Heart right ventricle (tissue), 16 donors: ENCODE data around the gene YEATS4. TPM values are rescaled to one million over a fixed set of nuclear protein-coding genes. Genes with fewer than 3 reads are reported as not detected.
A peak's percentile ranks its signal among the peaks of the same experiment; 100 is the strongest.

Experiments
- ATAC-seq, 8 donors: fragments of 200-7000 bp; cut with Tn5 transposase; one replicate each; pipeline ENCODE4 v1.9.1; 2020; ENCODE audit warnings: mild to moderate bottlenecking in 8 of 8, moderate library complexity in 8 of 8, moderate number of reproducible peaks in 1 of 8
- DNase-seq, 2 donors: peaks; one replicate each; pipeline ENCODE4 v3.0.0-alpha.2; 2020
- H3K27ac ChIP-seq, 10 donors: fragments of 200-600 bp; sonication (generic) in 2 of 10; one replicate each; pipeline versions ENCODE4 v1.5.0 to v1.8.0; 2020 to 2022; ENCODE audit warnings: mild to moderate bottlenecking in 3 of 10
- H3K27me3 ChIP-seq, 7 donors: fragments of 200-600 bp; one replicate each; pipeline ENCODE4 v1.8.0; 2021 to 2022; ENCODE audit warnings: mild to moderate bottlenecking in 2 of 7
- H3K36me3 ChIP-seq, 9 donors: fragments of 200-600 bp; sonication (generic) in 1 of 9; one replicate each; pipeline versions ENCODE4 v1.5.0 to v1.8.0; 2020 to 2022; ENCODE audit warnings: mild to moderate bottlenecking in 2 of 9
- H3K4me1 ChIP-seq, 9 donors: fragments of 200-600 bp; sonication (generic) in 1 of 9; one replicate each; pipeline versions ENCODE4 v1.5.0 to v1.8.0; 2020 to 2022; ENCODE audit warnings: mild to moderate bottlenecking in 4 of 9
- H3K4me3 ChIP-seq, 10 donors: fragments of 200-600 bp; sonication (generic) in 2 of 10; one replicate each; pipeline versions ENCODE4 v1.5.0 to v1.8.0; 2020 to 2022; ENCODE audit warnings: mild to moderate bottlenecking in 7 of 10, moderate library complexity in 2 of 10
- H3K9me3 ChIP-seq, 11 donors: fragments of 200-600 bp in 10 of 11; sonication (generic) in 2 of 11; one replicate each; pipeline versions ENCODE4 v1.5.0 to v1.8.0; 2013 to 2022; ENCODE audit warnings: mild to moderate bottlenecking in 2 of 11, control low read depth in 1 of 11, moderate library complexity in 1 of 11
- WGBS, 2 donors: extraction: QIAGEN DNeasy Blood & Tissue Kit; methylation state at CpG; one replicate each; pipeline ENCODE4 v1.1.7; 2013; ENCODE audit warnings: inconsistent platforms in 1 of 2; 5-methylcytosine and 5-hydroxymethylcytosine counted together
- intact Hi-C, 10 donors: fragments of 100-400 bp; cut with DNase I; formaldehyde crosslinking; loops; one replicate each; pipeline versions ENCODE4 v1.11.1 to v1.14.2; 2022
- polyA plus RNA-seq, 2 donors: library from polyadenylated mRNA; stranded (reverse); fragments of 200-250 nt; gene quantifications; one replicate each; pipeline ENCODE4 v1.2.3, GENCODE V29; 2013
- total RNA-seq, 10 donors: library from RNA; stranded (reverse); fragmentation: NEBNext Ultra II Directional in 3 of 10; extraction: Animal tissue kit (Norgen Biotek cat#: 25700) in 3 of 10; gene quantifications; one replicate each; pipeline versions ENCODE4 v1.2.1 to v1.2.4, GENCODE V29; 2021 to 2023
- TF ChIP-seq, protein P1 (sequence below), 9 donors: fragments of 200-600 bp; sonication (generic) in 2 of 9; IDR thresholded peaks; one replicate each; pipeline versions ENCODE4 v1.5.0 to v1.8.0; 2021 to 2022; ENCODE audit warnings: antibody characterized with exemption in 9 of 9, mild to moderate bottlenecking in 5 of 9, moderate library complexity in 1 of 9
- donor health status: Arrhythmogenic right ventricular cardiomyopathy.
- donor health status: ischemic (EF 13 %, LVEDD 7.1; RV severe dilation, severe dysfunction).
- donor health status: healthy with polysubstance abuse.
- donor health status: DM: no; HTN: yes; CAD: no.
- donor health status: DM: no; HTN: no; CAD: no.
- donor health status: ischemic (EF 25% LVEDD 6.9; RV normal size, moderate dysfunction).
- donor health status: ischemic (EF 25% LVEDD 5.7; RV mildly dilated, moderate dysfunction).
- donor health status: healthy.
- donor health status: DM: yes; HTN: yes; CAD: no.
- donor health status: Ischemic cardiomyopathy.
- donor health status: ischemic (EF 35%, LVEDD 5.7; RV mildly dilated, moderate dysfunction).
- donor health status: nonischemic (EF 11% LVEDD 7.7; RV severe dilation, severe dysfunction).
- donor health status: DM: yes; HTN: yes; CAD: no.
- donor health status: PGD.
- donor health status: ischemic (EF 29% LVEDD 5.4; RV normal size, mild dysfunction).
- donor health status: nonischemic (EF 23%, LVEDD 6.1; RV moderate dilation, normal function).

The YEATS4 gene
- total and polyA plus RNA-seq, 12 donors = 2.8 to 13.1 (median 9.3) TPM

DNA sequence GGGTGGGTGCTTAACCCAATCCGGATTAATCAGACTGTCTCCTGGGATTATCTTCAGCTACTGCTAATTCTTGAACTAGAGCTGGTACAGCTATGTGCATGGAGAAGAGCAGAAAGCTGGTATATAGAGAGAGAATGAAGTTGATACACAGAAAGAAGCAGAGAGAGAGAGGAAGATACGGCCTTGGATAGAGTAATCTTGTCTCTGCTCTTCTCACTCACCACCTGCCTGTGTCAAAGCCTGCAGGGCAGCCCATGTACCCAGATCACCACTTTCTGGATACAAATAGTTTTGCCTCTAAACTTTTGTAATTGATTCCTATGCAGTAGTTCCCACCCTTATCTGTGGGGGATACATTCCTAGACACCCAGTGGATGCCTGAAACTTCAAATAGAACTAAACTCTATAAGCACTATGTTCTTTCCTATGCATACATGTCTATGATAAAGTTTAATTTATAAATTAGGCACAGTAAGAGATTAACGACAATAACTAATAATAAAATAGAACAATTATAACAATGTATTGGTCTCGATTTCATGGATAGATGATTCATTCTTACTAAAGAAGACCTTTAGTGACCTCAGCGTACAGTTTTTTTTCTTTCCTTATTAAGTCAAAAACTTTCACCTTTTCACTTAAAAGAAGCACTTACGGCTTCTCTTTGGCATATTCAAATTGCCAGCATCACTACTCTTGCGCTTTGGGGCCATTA lies 45.5 kb downstream of the YEATS4 start:
- Histone ChIP-seq H3K36me3 (no peaks in the 10 kb centered on the region), H3K4me3 (no peak overlapping the region), H3K4me1 (peaks cover 0 to 8% (median 0%) of the 10 kb centered on the region in 9 donors), H3K9me3 (no peaks in the 10 kb centered on the region), H3K27me3 (no peaks in the 10 kb centered on the region), H3K27ac (peak overlapping the region in 1 of 10 donors; percentile 48)
- DNase-seq (no peak), ATAC-seq (no peak)
- TF ChIP-seq, protein P1, sequence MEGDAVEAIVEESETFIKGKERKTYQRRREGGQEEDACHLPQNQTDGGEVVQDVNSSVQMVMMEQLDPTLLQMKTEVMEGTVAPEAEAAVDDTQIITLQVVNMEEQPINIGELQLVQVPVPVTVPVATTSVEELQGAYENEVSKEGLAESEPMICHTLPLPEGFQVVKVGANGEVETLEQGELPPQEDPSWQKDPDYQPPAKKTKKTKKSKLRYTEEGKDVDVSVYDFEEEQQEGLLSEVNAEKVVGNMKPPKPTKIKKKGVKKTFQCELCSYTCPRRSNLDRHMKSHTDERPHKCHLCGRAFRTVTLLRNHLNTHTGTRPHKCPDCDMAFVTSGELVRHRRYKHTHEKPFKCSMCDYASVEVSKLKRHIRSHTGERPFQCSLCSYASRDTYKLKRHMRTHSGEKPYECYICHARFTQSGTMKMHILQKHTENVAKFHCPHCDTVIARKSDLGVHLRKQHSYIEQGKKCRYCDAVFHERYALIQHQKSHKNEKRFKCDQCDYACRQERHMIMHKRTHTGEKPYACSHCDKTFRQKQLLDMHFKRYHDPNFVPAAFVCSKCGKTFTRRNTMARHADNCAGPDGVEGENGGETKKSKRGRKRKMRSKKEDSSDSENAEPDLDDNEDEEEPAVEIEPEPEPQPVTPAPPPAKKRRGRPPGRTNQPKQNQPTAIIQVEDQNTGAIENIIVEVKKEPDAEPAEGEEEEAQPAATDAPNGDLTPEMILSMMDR (IDR thresholded peaks at IDR 0.05) = no peak
- 84 to 88% methylated on average over 7 of the region's 7 CpGs for WGBS, 2 donors
- intact Hi-C loops = no loop called here

DNA sequence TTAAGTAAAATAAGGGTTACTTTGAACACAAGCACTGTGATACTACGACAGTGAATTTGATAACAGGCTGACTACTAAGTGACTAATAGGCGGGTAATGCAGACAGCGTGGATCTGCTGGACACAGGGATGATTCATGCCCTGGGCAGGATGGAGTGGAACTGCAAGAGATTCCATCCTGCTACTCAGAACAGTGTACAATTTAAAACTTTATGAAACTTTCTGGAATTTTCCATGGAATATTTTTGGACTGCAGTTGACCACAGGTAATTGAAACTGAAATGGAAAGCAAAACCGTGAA lies 46.0 kb downstream of the YEATS4 start:
- Histone ChIP-seq H3K4me1 (peaks cover 0 to 8% (median 0%) of the 10 kb centered on the region in 9 donors), H3K36me3 (no peaks in the 10 kb centered on the region), H3K27ac (peak overlapping the region in 1 of 10 donors; percentile 48), H3K9me3 (no peaks in the 10 kb centered on the region), H3K27me3 (no peaks in the 10 kb centered on the region), H3K4me3 (no peak overlapping the region)
- TF ChIP-seq, protein P1 (IDR thresholded peaks at IDR 0.05) = no peak
- ATAC-seq = peak in 3 of 8 donors; percentile 80 to 85 (median 85)
- WGBS, 2 donors = 58 to 66% methylated on average over 4 of the region's 4 CpGs
- DNase-seq = no peak
- intact Hi-C loops = no loop called here

DNA sequence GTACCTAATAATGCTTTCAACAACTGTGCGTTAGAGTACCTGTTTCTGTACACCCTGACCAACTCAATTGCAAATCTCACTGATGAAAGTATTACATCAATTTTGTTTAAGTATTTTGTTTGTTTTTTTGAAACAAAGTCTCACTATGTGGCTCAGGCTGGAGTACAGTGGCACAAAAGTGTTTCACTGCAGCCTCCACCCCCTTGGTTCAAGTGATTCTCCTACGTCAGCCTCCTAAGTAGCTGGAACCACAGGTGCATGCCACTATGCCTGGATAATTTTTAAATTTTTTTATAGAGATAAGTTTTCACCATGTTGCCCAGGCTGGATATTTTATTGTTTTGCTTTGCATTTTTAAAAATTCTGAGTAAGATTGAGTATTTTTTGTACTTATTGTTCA lies 46.7 kb downstream of the YEATS4 start:
- H3K27me3 ChIP-seq = no peaks in the 10 kb centered on the region
- H3K27ac ChIP-seq = peak overlapping the region in 1 of 10 donors; percentile 48
- H3K4me3 ChIP-seq = no peak overlapping the region
- H3K4me1 ChIP-seq = peaks cover 0 to 8% (median 0%) of the 10 kb centered on the region in 9 donors
- DNase-seq = no peak
- no peaks in the 10 kb centered on the region for H3K9me3 ChIP-seq
- peaks cover 0 to 3% (median 0%) of the 10 kb centered on the region in 9 donors for H3K36me3 ChIP-seq
- TF ChIP-seq, protein P1 (IDR thresholded peaks at IDR 0.05) = no peak
- intact Hi-C loops = no loop called here
- no peak for ATAC-seq
- 97 to 98% methylated on average over 2 of the region's 2 CpGs for WGBS, 2 donors

DNA sequence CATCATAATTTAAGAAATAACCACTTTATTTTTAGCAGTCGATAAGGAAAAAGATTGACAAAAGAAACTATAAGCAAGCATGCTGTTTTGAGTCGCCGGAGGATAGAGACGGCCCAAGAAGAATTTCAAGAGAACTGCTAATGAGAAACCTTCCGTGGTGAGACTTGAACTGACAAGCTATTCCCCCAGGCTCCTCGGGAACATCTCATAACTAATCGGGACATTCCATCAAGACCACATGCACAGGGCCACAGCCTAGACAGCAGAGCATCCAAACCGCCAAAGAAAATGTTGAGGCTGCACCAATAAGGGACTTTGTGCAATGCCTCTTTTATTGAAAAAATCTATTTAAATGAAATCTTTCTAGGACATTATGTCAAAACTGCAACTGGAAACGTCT lies 51.0 kb downstream of the YEATS4 start:
- ATAC-seq (no peak), DNase-seq (no peak)
- H3K27me3 ChIP-seq = no peaks in the 10 kb centered on the region
- WGBS, 2 donors = 88 to 90% methylated on average over 9 of the region's 9 CpGs
- TF ChIP-seq, protein P1 (IDR thresholded peaks at IDR 0.05) = no peak
- H3K27ac ChIP-seq = no peak overlapping the region
- peaks cover 0 to 3% (median 0%) of the 10 kb centered on the region in 9 donors for H3K36me3 ChIP-seq
- peaks cover 0 to 10% (median 1%) of the 10 kb centered on the region in 9 donors for H3K4me1 ChIP-seq
- no peak overlapping the region for H3K4me3 ChIP-seq
- no peaks in the 10 kb centered on the region for H3K9me3 ChIP-seq
- intact Hi-C loops = loop anchor here in 5 of 10 donors (10.0 kb wide), 3 partner anchors 154 to 224 kb away; no protein-coding TSS in a partner anchor
